IMR-90 (cell line): ENCODE data around the gene DDX46. TPM values are rescaled to one million over a fixed set of nuclear protein-coding genes. Genes with fewer than 3 reads are reported as not detected.
"Not testable (repeated sequence)": the region's sequence is repeated elsewhere in the genome, so short reads cannot be mapped to it uniquely, and the experiment has no call there.

Source experiments
- ATAC-seq: fragments of 200-7000 bp; cut with Tn5 transposase; 2 replicates; pipeline ENCODE4 v1.9.1; 2020; ENCODE audit warnings: low read depth, mild to moderate bottlenecking, moderate library complexity
- BruUV-seq: library from RNA; stranded (reverse); fragments of 400-500 nt; replicated peaks from 2 replicates; lab custom pipeline; 2021; lab: Mats Ljungman, UMichigan
- CTCF ChIA-PET: fragments of 300-600 bp; formaldehyde crosslinking; extraction: SDS; loops from one replicate; lab custom pipeline; 2021; ENCODE audit warnings: antibody characterized with exemption; lab: Yijun Ruan, JAX
- POLR2A ChIA-PET: fragments of 300-600 bp; sonication (Branson Sonifier 250); formaldehyde crosslinking; loops from one replicate; lab custom pipeline; 2022; ENCODE audit warnings: antibody characterized with exemption; ENCODE audit not compliant: unreplicated experiment; lab: Charles Lee
- DNase-seq: peaks from one replicate; pipeline ENCODE4 v3.0.0; 2013
- H2AFZ ChIP-seq: replicated peaks from 2 replicates; pipeline ENCODE3; 2013; ENCODE audit warnings: low read length, mild to moderate bottlenecking; ENCODE audit not compliant: poor library complexity
- H2AK5ac ChIP-seq: 2 replicates; pipeline ENCODE4 v1.6.1; 2013; ENCODE audit warnings: low read depth, low read length, inconsistent platforms
- H2AK9ac ChIP-seq: replicated peaks from 2 replicates; pipeline ENCODE3; 2013; ENCODE audit warnings: mild to moderate bottlenecking, low read depth, low read length, moderate library complexity; ENCODE audit not compliant: poor library complexity
- H2BK120ac ChIP-seq: 2 replicates; pipeline ENCODE4 v1.6.1; 2013; ENCODE audit warnings: low read depth, low read length, inconsistent platforms
- H2BK15ac ChIP-seq: 3 replicates; pipeline ENCODE4 v1.6.1; 2013; ENCODE audit warnings: low read depth, low read length, inconsistent platforms
- H2BK20ac ChIP-seq: 2 replicates; pipeline ENCODE4 v1.6.1; 2013; ENCODE audit warnings: low read depth, mild to moderate bottlenecking, inconsistent platforms, low read length, moderate library complexity
- H2BK5ac ChIP-seq: 2 replicates; pipeline ENCODE4 v1.6.1; 2013; ENCODE audit warnings: mild to moderate bottlenecking, low read depth, low read length, inconsistent platforms; ENCODE audit not compliant: poor library complexity, severe bottlenecking
- H3K14ac ChIP-seq: replicated peaks from 2 replicates; pipeline ENCODE4 v1.6.1; 2013; ENCODE audit warnings: low read depth, low read length, inconsistent platforms
- H3K18ac ChIP-seq: 2 replicates; pipeline ENCODE4 v1.6.1; 2013; ENCODE audit warnings: low read depth, low read length, control low read depth
- H3K23ac ChIP-seq: 2 replicates; pipeline ENCODE4 v1.6.1; 2013; ENCODE audit warnings: low read depth, low read length, inconsistent platforms
- H3K27ac ChIP-seq: 2 replicates; pipeline ENCODE4 v1.5.1; 2013; ENCODE audit warnings: mild to moderate bottlenecking, control low read depth, low read length; ENCODE audit not compliant: insufficient read depth
- H3K27me3 ChIP-seq: 2 replicates; pipeline ENCODE4 v1.6.1; 2013; ENCODE audit warnings: low read length; ENCODE audit not compliant: control insufficient read depth, insufficient read depth
- H3K36me3 ChIP-seq: 2 replicates; pipeline ENCODE4 v1.6.1; 2013; ENCODE audit warnings: low read length, mixed read lengths; ENCODE audit not compliant: control insufficient read depth, insufficient read depth
- H3K4ac ChIP-seq: 2 replicates; pipeline ENCODE4 v1.6.1; 2013; ENCODE audit warnings: low read depth, low read length, inconsistent platforms
- H3K4me1 ChIP-seq: 2 replicates; pipeline ENCODE4 v1.6.1; 2013; ENCODE audit warnings: low read length, mixed read lengths; ENCODE audit not compliant: control insufficient read depth, insufficient read depth
- H3K4me2 ChIP-seq: 2 replicates; pipeline ENCODE4 v1.6.1; 2013; ENCODE audit warnings: low read depth, mild to moderate bottlenecking, control low read depth, low read length, moderate library complexity
- H3K4me3 ChIP-seq: 2 replicates; pipeline ENCODE4 v1.5.1; 2013; ENCODE audit warnings: low read depth, mild to moderate bottlenecking, control low read depth, low read length, moderate library complexity; ENCODE audit not compliant: insufficient read depth
- H3K56ac ChIP-seq: 2 replicates; pipeline ENCODE4 v1.6.1; 2013; ENCODE audit warnings: low read length, inconsistent platforms; ENCODE audit not compliant: insufficient read depth; ENCODE audit errors: extremely low read depth
- H3K79me1 ChIP-seq, 2 experiments: 2 replicates each; pipeline ENCODE4 v1.6.1; 2013; ENCODE audit warnings: low read length in 2 of 2, inconsistent platforms in 1 of 2, low read depth in 1 of 2
- H3K9ac ChIP-seq: 2 replicates; pipeline ENCODE4 v1.6.1; 2013; ENCODE audit warnings: low read depth, low read length, control low read depth
- H3K9me1 ChIP-seq: 2 replicates; pipeline ENCODE4 v1.6.1; 2013; ENCODE audit warnings: low read length, inconsistent platforms; ENCODE audit not compliant: insufficient read depth
- H3K9me3 ChIP-seq: 2 replicates; pipeline ENCODE4 v1.6.1; 2013; ENCODE audit warnings: low read length; ENCODE audit not compliant: control insufficient read depth, insufficient read depth
- H4K20me1 ChIP-seq: 2 replicates; pipeline ENCODE4 v1.6.1; 2013; ENCODE audit warnings: low read length, inconsistent platforms; ENCODE audit not compliant: insufficient read depth
- H4K5ac ChIP-seq: 2 replicates; pipeline ENCODE4 v1.6.1; 2013; ENCODE audit warnings: mild to moderate bottlenecking, low read depth, low read length, control low read depth
- H4K8ac ChIP-seq, 2 experiments: 2 replicates each; pipeline ENCODE4 v1.6.1; 2013; ENCODE audit warnings: low read depth in 2 of 2, low read length in 2 of 2, control low read depth in 1 of 2, inconsistent platforms in 1 of 2
- H4K91ac ChIP-seq: 2 replicates; pipeline ENCODE4 v1.6.1; 2013; ENCODE audit warnings: low read depth, low read length, inconsistent platforms; ENCODE audit not compliant: insufficient read depth
- CEBPB ChIP-seq: IDR thresholded peaks from 2 replicates; pipeline ENCODE4 v1.6.1; 2012; ENCODE audit warnings: low read depth, low read length, improper control_type of control experiment
- WGBS, 2 experiments: methylation state at CpG; one replicate each; pipeline versions ENCODE4 v1.1.5 to v1.1.7; 2013; ENCODE audit warnings: missing lambda C conversion rate in 2 of 2; ENCODE audit not compliant: insufficient read length in 1 of 2; ENCODE audit errors: extremely low coverage in 2 of 2; 5-methylcytosine and 5-hydroxymethylcytosine counted together
- dilution Hi-C: fragments of 300-500 bp; cut with HindIII; formaldehyde crosslinking; loops from one replicate; pipeline ENCODE4 v1.14.3; 2018; ENCODE audit warnings: low sequenced_read_pairs; ENCODE audit not compliant: unreplicated experiment
- in situ Hi-C: fragments of 300-500 bp; cut with MboI; formaldehyde crosslinking; loops from 3 replicates; pipeline ENCODE4 v1.14.3; 2019; ENCODE audit warnings: low sequenced_read_pairs, inconsistent platforms, mixed read lengths
- intact Hi-C: fragments of 100-400 bp; cut with micrococcal nuclease; formaldehyde crosslinking; loops from 2 replicates; pipeline ENCODE4 v1.10.0; 2022
- polyA plus RNA-seq, 3 experiments: library from polyadenylated mRNA; depleted of rRNA; stranded (reverse); fragments of >200 nt; gene quantifications; 2 replicates each; pipeline ENCODE4 v1.2.3, GENCODE V29; 2012; ENCODE audit warnings: low replicate concordance in 1 of 3
- total RNA-seq: library from RNA; depleted of rRNA; stranded (reverse); fragments of >200 nt; gene quantifications from 2 replicates; pipeline ENCODE4 v1.2.3, GENCODE V29; 2012

The DDX46 gene
- total and polyA plus RNA-seq, 2 of the 4 experiments (the other 2 are of a cell fraction), result 22.5 to 26.0 TPM

- POLR2A ChIA-PET, H3K14ac ChIP-seq, H2AK5ac ChIP-seq, H2BK15ac ChIP-seq, H2AFZ ChIP-seq, H3K56ac ChIP-seq, H2BK20ac ChIP-seq, in situ Hi-C loops, intact Hi-C loops, H2AK9ac ChIP-seq, H3K4ac ChIP-seq, H2BK120ac ChIP-seq, H3K23ac ChIP-seq, ATAC-seq, H3K9me3 ChIP-seq, H2BK5ac ChIP-seq, H3K27me3 ChIP-seq, H3K4me1 ChIP-seq, BruUV-seq, H3K27ac ChIP-seq, H3K4me3 ChIP-seq, H4K91ac ChIP-seq, H3K4me2 ChIP-seq, H4K8ac ChIP-seq, dilution Hi-C loops, H3K9me1 ChIP-seq, H4K20me1 ChIP-seq, H4K5ac ChIP-seq, H3K18ac ChIP-seq, H3K9ac ChIP-seq: not testable (repeated sequence)
- WGBS, 2 experiments, result 95% methylated on average over 4 of the region's 21 CpGs; no CpG with 5 or more reads in 1 of the 2 experiments
- TF ChIP-seq CEBPB, result 0 out of 2 replicates have a peak, but pooled peaks have one; percentile 12
- Histone ChIP-seq H3K79me1 (peaks cover 18 to 24% of the 10 kb centered on the region in 2 experiments), H3K36me3 (peaks cover 42% of the 10 kb centered on the region)
- DNase-seq, result peak; percentile 1
- CTCF ChIA-PET, result interaction anchor here (0.6 to 1.1 kb wide), 3 partner anchors 10 to 11 kb away, joined by 3 read pairs; no protein-coding TSS in a partner anchor
Observed at GRCh38 chr5:134767528-134768291, 9.1 kb downstream of the DDX46 start.
